Fibroblast of mammary gland (primary cell): ENCODE data around the gene DOCK4.

Source experiments
- DNase-seq: peaks from one replicate; pipeline ENCODE4 v3.0.0-alpha.2; 2010; ENCODE audit warnings: low read depth
- H3K4me3 ChIP-seq: 2 replicates; pipeline ENCODE4 v1.5.1; 2011; ENCODE audit warnings: low read depth, mild to moderate bottlenecking, low read length, moderate library complexity; ENCODE audit not compliant: control insufficient read depth
- TF ChIP-seq, protein P1 (sequence below): conservative IDR thresholded peaks from 2 replicates; pipeline ENCODE4 v1.5.1; 2011; ENCODE audit warnings: low read depth, low read length, inconsistent platforms; ENCODE audit not compliant: control insufficient read depth, insufficient read depth

The DOCK4 gene

DNA sequence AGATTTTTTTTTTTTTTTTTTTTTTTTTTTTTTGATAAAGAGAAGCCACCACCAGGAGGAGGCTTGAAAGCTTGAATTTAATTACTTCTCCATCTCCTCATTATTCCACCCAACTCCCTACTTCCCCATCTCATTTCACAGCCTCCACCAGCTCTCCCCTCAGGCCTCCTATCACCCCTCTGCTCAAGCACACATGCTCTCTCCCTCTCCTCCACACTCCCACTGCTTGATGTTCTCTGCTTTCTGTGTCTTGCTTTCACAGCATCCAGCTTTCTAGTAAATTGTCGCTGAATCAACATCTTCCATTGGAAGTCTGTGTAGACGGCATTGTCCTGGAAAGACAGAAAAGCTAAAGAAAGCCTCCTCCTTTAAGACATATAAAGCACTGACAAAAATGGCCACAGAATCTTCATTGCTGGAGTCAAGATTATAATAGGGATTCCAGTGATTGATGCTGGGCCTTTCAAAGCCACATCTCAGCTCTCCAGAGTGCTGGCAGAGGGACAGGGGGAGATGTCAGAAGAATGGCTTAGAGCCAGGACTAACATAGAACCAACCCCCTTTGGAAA, 58.3 kb downstream of the DOCK4 start:
- no peak for DNase-seq
- TF ChIP-seq, protein P1, sequence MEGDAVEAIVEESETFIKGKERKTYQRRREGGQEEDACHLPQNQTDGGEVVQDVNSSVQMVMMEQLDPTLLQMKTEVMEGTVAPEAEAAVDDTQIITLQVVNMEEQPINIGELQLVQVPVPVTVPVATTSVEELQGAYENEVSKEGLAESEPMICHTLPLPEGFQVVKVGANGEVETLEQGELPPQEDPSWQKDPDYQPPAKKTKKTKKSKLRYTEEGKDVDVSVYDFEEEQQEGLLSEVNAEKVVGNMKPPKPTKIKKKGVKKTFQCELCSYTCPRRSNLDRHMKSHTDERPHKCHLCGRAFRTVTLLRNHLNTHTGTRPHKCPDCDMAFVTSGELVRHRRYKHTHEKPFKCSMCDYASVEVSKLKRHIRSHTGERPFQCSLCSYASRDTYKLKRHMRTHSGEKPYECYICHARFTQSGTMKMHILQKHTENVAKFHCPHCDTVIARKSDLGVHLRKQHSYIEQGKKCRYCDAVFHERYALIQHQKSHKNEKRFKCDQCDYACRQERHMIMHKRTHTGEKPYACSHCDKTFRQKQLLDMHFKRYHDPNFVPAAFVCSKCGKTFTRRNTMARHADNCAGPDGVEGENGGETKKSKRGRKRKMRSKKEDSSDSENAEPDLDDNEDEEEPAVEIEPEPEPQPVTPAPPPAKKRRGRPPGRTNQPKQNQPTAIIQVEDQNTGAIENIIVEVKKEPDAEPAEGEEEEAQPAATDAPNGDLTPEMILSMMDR: no peak
- no peak overlapping the region for H3K4me3 ChIP-seq

DNA sequence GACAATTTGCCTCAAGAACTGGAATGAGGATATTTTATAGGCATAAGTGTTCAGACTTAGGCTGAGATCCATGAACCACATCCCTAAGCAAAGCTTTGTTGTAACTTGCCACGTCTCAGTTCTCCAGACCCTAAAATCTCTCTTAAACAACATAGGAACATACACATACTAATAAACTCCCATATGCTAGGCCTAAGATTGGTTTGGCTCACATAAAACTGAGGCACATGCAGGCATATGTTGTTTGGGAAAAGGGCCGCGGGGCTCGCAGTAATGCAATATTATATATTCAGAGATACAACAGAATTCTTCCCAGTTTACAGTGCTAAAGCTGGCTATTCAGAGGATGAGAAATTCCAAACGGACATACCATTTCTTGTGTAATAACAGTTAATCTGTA, 61.0 kb downstream of the DOCK4 start:
- TF ChIP-seq, protein P1: no peak

DNA sequence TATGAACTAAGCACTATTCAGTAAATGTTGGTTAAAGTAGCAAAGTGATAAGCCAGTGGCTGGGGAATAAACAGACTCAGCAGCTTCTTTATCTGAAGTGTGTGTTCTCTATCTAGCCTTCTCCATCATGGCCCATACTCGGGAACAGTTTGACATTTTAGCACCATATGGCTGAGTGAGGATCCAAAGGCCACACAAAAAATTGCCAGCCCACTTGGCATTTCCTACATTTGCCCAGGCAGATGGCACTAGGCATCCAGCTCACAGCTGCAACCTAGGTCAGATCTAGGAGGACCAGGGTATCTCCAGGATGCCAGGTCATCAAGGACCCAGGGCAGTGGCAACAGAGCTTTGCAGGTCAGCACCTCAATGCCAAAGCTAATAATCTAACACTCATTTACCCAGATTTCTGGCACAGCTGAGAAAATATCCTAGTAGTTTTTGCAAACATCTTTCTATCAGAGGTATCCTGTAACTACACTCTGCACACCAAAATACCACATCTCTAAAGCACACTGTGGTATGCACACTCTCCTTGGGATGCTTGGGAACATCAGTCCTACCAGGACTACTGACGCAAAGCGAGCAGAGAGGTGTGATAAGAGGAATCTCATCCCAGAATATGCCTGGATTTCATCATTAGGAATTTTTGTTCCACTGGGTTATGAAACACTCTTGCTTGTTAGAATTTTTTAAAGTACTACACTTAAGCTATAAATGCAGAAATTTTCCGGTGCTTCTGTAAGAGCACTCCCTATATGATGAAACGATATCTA, 61.7 kb downstream of the DOCK4 start:
- TF ChIP-seq, protein P1: no peak
- no peak overlapping the region for H3K4me3 ChIP-seq
- DNase-seq: peak; percentile 29

More for the DNA sequence above, 61.0 kb downstream of the DOCK4 start:
- no peak overlapping the region for H3K4me3 ChIP-seq
- DNase-seq: no peak

DNA sequence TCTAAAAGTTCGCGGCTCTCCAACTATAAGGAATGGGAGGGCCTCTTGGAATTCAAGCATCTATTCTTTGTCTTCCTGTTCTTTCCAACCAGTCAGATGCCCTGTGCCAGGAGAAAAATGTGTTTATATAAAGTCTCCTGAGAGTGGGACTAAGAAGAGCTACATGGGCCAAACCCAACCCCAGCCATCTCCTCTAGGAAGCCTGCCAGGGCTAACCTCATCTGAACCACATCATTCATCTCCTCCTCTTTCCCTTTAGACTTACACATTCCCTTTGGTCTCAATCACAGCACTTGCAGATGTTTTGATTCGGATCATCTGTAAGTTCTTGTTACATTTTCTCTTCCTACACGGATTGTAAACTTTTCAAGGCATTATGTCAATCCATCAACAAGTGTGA, 62.6 kb downstream of the DOCK4 start:
- H3K4me3 ChIP-seq: no peak overlapping the region
- TF ChIP-seq, protein P1: no peak
- peak; percentile 95 for DNase-seq

DNA sequence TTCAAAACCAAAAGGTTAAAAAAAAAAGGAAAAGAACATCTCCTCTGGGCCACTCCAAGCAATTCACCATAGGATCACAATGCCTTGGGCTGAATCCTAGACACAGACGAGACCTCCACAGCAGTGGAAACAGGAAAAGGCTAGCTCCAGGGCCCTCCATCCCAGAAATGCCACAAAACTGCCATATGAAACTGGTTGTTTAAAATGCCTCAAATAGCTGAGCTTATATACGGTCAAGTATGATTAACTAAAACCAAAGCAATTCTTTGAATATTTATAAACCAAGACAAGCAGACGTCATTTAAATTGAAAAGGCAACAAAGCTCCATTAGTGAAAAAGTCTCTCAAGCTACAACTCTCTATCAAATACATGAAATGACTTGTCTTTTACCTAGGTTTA, 63.1 kb downstream of the DOCK4 start:
- H3K4me3 ChIP-seq: no peak overlapping the region
- TF ChIP-seq, protein P1: no peak
- no peak for DNase-seq

DNA sequence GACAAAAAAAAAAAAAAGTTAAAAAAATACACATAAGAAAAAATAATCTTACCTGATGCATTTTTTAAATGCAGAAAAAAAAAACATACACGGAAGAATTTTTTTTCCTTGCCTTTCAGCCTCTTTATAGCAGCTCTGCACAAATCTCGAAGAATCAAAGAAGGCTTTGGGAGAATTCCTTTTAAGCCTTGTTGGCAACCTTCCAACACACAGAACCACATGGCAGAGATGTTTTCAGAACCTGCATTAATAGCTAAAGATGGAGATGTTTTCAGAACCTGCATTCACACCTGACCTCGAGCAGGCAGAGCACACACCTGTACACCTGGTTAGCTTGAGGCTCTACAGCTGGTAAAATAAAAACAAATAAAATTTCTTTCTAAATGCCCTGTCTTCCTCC, 65.6 kb downstream of the DOCK4 start:
- no peak for DNase-seq

More for the DNA sequence above, 65.6 kb downstream of the DOCK4 start:
- TF ChIP-seq, protein P1: no peak
- no peak overlapping the region for H3K4me3 ChIP-seq
